Dendritic cell treated with granulocyte-macrophage colony-stimulating factor and Interleukin-4, amounts not matched to agents 40 ng/mL and 50 ng/mL, for 4 days (primary cell): ENCODE results near the gene KCNA10.

Experiments used
- H3K27ac Mint-ChIP-seq: one replicate; pipeline ENCODE4 v1.8.0; 2022; ENCODE audit warnings: mild to moderate bottlenecking, mixed read lengths
- H3K27me3 Mint-ChIP-seq: one replicate; pipeline ENCODE4 v1.8.0; 2022; ENCODE audit warnings: mild to moderate bottlenecking, mixed read lengths
- H3K36me3 Mint-ChIP-seq: one replicate; pipeline ENCODE4 v1.8.0; 2022; ENCODE audit warnings: low read depth, mixed read lengths
- H3K4me1 Mint-ChIP-seq: one replicate; pipeline ENCODE4 v1.8.0; 2022; ENCODE audit warnings: low read depth, mixed read lengths
- H3K4me3 Mint-ChIP-seq: one replicate; pipeline ENCODE4 v1.8.0; 2022; ENCODE audit warnings: mild to moderate bottlenecking, moderate library complexity, mixed read lengths
- H3K9me3 Mint-ChIP-seq: one replicate; pipeline ENCODE4 v1.8.0; 2022; ENCODE audit warnings: mixed read lengths
- intact Hi-C: fragments of 100-400 bp; cut with micrococcal nuclease; formaldehyde crosslinking; loops from one replicate; pipeline ENCODE4 v1.15.0; 2022

Gene KCNA10

DNA sequence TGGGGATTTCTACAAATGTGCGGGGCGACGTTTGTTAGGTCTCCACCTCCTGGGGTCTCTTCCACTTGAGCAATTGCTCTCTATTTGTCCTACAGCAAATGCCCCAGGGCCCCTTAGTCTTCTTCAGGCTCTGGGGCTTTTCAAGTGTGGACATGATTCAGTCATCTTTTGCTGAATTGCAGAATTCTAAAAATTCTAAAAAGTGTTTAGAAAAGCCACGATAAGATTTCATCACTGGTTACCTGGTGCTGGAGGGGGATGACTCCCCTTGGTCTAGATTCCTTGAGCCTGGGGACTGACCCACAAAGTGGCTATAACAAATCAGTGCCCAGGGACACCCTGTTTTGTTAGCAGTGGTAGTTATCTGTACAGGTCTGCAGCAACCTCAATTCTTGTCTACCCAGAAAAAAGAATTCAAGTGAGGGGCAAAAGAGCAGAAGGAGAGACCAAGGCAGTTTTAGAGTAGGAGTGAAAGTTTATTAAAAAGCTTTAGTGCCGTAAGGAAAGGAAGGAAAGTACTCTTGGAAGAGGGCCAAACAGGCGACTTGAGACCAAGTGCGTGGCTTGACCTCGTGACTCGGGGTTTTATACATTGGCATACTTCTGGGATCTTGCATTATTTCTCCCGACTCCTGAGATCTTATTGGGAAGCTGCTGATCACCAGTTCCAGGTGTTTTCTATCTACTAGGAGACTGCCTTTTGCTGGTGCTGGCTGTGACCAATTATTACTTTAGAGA lies 42.8 kb downstream of the KCNA10 start:
- H3K36me3 Mint-ChIP-seq = no peaks in the 10 kb centered on the region
- intact Hi-C loops = no loop called here
- H3K4me1 Mint-ChIP-seq = peaks cover 12% of the 10 kb centered on the region
- H3K27ac Mint-ChIP-seq = no peak overlapping the region
- no peaks in the 10 kb centered on the region for H3K9me3 Mint-ChIP-seq
- H3K27me3 Mint-ChIP-seq = peaks cover 5% of the 10 kb centered on the region
- no peak overlapping the region for H3K4me3 Mint-ChIP-seq

DNA sequence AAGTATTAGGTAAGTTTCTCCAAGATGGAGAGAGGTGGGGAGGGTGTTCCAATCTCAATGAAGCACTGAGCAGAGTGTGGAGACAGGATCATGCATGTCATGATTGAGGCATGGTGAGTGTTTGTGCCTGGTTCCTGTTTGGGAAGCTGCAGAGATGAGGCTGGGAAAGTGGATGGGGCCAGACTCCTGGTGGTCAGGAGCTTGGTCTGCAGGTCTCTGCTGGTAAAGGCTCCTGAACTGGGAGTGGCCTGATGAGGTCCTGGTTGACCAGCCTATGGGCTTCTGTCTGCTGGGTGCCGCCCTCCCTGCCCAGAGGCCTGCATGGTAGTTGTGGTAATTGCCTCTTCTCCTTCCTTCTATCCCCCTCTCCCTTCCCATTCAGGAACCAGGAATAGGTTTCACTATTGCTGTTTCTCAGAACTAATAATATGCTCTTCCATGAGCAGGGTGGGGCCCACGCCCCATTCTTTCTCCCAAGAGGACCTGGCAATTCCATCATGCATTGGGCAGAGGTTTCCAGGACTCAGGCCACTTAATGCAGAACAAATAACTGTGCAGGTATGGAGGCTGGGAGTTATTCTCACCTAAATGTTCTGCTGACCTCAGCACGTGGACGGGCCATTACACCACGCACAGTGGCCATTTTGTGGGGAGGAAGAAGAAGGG lies 43.5 kb downstream of the KCNA10 start:
- peaks cover 5% of the 10 kb centered on the region for H3K27me3 Mint-ChIP-seq
- H3K4me1 Mint-ChIP-seq = peaks cover 12% of the 10 kb centered on the region
- H3K27ac Mint-ChIP-seq = no peak overlapping the region
- intact Hi-C loops = no loop called here
- H3K4me3 Mint-ChIP-seq = no peak overlapping the region
- no peaks in the 10 kb centered on the region for H3K9me3 Mint-ChIP-seq
- H3K36me3 Mint-ChIP-seq = no peaks in the 10 kb centered on the region

DNA sequence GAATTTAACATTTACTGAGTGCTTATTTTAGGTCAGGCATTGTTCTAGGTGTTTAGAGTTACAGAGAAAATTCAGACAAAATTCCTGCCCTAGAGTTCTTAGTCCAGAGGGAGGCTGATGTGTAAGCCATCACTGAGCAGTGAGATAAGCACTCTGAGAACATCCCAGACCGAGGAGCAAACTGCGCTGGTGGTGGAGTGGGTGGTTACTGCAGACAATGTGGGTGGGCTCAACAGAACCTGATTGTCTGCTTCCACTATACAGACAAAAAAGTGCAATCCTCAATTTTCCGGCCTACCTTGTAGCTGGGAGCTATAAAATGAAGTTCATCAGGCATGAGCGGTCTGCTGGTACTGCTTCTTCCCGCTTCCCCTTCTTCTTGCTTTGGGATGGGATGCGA lies 44.5 kb downstream of the KCNA10 start:
- H3K36me3 Mint-ChIP-seq = no peaks in the 10 kb centered on the region
- peaks cover 5% of the 10 kb centered on the region for H3K27me3 Mint-ChIP-seq
- no peak overlapping the region for H3K4me3 Mint-ChIP-seq
- no peaks in the 10 kb centered on the region for H3K9me3 Mint-ChIP-seq
- intact Hi-C loops = no loop called here
- peaks cover 12% of the 10 kb centered on the region for H3K4me1 Mint-ChIP-seq
- H3K27ac Mint-ChIP-seq = no peak overlapping the region

DNA sequence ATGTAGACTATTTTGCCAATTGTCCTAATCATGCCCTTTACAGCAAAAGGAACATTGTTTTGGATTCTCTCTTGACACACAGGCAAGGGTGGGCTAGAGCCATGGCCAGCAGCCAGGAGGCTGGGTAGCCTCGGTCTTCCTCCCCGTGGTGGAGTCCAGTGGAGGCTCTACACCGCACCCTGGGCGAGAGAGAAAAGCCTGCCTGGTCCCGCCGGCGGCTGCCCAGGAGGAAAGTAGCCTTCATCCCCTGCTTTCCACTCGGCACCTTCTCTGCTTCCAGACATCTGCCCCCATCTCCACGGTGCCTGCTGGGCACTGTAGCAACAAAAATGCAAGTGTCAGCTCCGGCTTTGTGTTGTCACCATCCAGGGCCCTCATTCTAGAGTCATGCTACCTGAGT lies 46.4 kb downstream of the KCNA10 start:
- H3K36me3 Mint-ChIP-seq = no peaks in the 10 kb centered on the region
- intact Hi-C loops = no loop called here
- H3K9me3 Mint-ChIP-seq = no peaks in the 10 kb centered on the region
- no peak overlapping the region for H3K4me3 Mint-ChIP-seq
- H3K27ac Mint-ChIP-seq = no peak overlapping the region
- peaks cover 5% of the 10 kb centered on the region for H3K27me3 Mint-ChIP-seq
- peaks cover 12% of the 10 kb centered on the region for H3K4me1 Mint-ChIP-seq

DNA sequence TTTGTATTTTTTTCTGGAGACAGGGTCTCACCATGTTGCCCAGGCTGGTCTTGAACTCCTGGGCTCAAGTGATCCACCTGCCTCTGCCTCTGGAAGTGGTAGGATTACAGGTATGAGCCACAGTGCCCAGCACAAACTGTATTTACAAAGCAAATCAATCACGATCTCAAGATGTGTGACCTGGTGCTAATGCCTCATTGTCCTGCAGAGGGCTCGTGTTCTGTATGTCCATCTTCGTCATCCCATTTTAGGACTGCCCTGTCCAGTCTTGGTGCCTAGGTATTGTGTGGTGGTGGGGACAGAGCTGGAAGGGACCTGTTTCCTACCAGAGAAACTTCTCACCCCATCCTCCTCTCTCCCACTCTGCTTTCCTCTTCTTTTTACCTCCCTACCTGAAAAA lies 47.8 kb downstream of the KCNA10 start:
- no peaks in the 10 kb centered on the region for H3K27me3 Mint-ChIP-seq
- H3K9me3 Mint-ChIP-seq = no peaks in the 10 kb centered on the region
- peaks cover 6% of the 10 kb centered on the region for H3K4me1 Mint-ChIP-seq
- no peaks in the 10 kb centered on the region for H3K36me3 Mint-ChIP-seq
- H3K27ac Mint-ChIP-seq = no peak overlapping the region
- H3K4me3 Mint-ChIP-seq = no peak overlapping the region
- intact Hi-C loops = no loop called here
